Measurements from ENCODE around the gene FADS3.
A peak's percentile ranks its signal among the peaks of the same experiment; 100 is the strongest.

Gene FADS3

GRCh38 chr11:61880031-61880430 lies 11.3 kb downstream of the FADS3 start:
- DNase-seq = no peak

DNA sequence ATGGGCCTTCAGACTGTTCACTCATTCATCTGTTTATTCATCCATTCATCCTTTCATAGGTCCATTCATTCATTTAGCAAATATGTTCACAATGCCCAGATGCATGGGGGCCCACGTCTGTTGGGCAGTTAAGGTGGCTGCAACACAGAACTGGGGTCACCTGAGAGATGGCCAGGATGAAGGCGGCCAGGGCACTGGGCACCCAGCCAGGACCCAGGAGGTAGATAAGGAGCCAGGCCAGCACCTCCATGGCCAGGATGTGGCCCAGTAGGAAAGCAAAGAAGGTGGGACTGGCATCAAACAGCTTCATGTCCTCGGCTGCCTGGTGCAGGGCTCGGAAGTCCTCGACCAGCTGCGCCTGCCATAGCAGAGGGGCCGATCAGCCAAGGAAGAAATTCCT lies 12.2 kb downstream of the FADS3 start:
- no peak for DNase-seq

- no peak for DNase-seq
Observed at GRCh38 chr11:61875698-61876097, 15.6 kb downstream of the FADS3 start.

- DNase-seq = no peak
Observed at GRCh38 chr11:61874853-61875252, 16.5 kb downstream of the FADS3 start.

DNA sequence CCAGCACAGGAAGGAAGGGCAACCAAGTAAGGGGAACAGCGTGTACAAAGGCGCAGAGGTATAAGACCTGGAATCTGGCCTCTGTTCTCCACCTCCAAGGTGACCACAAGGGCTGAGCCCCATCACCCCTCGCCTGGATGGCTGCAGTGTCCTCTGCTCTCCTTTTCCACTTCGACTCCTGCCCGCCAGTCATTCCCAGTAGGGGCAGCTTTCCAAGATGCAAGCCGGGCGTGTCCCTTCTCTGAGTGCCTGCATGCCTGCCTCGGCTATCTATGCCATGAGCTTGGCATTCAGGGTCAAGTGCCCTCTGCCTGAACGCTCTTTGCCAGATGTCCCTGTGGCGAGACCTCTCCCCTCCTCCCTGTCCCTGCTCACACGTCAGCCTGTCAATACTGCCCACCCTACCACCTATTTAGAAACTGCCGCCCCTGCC lies 17.0 kb downstream of the FADS3 start:
- no peak for DNase-seq

- no peak for DNase-seq
Observed at GRCh38 chr11:61873588-61874376, 17.6 kb downstream of the FADS3 start.

DNA sequence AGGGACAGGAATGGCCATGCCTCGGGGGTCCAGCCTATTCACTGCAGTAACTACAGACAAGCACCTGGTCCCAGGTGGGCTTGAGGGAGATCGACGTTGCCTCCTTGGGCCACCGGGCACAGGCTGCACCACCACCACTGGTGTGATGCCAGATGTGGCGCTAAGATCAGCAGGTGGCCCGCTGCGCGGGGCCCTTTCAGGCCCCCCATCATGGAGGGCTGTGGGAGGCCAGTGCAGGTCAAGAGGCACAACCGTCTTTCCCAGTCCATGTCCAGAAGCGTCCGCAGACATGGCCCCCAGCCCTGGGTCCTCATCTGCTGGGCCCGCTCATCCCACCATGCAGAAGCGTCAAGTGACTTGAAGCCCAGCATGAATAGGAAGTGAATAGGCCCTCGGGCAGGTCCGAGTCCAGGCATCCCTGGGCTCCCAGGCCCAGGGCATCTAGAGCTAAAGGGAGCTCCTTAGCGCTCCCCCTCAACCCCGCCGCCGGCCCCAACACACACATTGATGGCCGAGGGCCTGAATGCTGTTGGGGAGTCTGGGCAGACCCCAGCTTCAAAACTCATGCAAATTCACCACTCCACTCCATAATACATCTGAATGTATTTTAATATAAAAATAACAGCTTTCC lies 18.3 kb downstream of the FADS3 start:
- DNase-seq = no peak

DNA sequence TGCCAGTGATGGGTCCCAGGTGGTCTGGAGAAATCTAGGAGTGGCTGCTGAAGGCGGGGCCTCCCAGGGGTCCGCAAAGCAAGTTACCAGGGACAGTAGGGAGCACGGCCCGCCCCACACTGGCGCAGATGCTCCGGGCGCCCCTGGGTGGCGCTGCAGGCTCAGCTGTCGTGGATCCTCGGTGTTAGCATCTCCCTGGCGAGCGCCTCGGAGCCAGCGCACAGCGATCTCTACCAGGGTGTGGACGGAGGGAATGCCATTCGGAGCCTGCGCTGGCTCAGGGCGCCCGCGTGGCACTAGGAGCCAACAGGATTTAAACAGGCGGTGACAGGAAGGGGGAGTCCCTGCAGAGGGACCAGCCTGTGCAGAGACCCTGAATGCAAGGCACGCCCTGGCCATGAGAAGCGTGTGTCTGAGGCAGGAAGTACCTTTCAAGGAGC lies 20.2 kb downstream of the FADS3 start:
- peak in 47 of 51 donors; percentile 14 to 85 (median 69) for DNase-seq

DNA sequence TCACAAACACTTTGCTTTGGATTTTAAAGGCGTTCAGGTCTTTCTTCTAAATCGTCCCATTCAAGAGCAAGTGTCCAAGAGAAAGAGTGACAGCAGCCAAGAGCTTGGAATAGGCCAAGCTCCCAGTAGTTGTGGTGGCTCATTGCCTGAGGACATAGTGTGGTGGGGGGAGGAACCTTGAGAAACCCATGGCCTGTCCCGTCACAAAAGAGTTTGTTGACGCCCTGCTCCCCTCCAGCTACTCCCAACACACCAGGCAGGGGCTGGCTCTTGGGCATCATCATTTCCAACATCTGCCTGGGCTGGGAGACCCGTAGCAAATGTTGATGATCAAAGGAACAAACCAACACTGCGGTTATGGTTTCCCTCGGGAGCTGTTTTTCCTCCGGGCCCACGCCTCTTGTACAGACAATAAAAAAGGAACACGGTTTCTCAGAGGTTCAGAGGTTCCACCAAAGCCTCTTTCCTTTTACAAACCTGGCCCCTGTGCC lies 20.8 kb downstream of the FADS3 start:
- DNase-seq = no peak

GRCh38 chr11:61869708-61870451 lies 21.5 kb downstream of the FADS3 start:
- peak in 4 of 51 donors; percentile 13 to 35 (median 18) for DNase-seq

GRCh38 chr11:61869429-61869707 lies 22.0 kb downstream of the FADS3 start:
- DNase-seq = no peak

DNA sequence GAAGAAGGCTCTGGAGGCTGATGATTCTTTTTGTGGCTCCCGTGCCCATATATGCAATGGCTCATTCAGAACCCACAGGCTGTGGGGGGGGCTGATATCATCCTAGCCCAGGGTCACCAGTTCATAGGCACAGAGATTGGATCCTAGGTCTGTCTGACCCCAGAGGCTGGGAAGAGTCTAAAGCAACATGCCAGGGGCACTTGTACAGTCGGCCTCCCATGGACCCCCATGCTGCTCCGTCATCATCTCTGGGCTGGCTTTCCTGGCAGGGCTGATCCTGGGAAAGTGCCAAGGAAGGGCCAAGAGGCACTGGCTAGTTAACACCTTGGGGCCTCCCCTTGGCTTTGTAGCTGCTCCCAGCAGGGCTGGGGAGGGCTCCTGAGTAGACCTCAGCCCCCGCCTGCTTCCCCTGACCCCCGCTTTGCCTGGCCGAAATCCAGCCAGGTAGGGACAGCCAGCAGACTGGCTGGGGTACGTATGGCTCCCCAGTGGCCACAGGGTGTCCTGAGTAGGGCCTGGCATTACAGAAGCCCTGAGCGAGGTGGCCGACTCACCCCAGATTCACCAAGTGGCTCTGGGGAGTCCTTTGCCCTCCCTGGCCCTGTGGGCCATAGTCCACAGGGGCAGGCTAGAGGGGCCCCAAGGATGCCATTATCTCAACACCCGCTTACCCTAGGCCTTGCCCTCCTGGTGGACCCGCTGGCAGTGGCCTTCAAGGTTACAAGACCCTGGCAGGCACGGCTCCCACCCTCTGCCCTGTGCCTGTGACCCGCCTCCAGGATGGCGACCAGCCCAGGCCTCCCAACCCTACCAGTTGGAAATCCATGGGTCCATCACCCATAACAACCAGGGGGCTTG lies 22.5 kb downstream of the FADS3 start:
- peak in 1 of 51 donors; percentile 25 for DNase-seq

GRCh38 chr11:61866958-61867343 lies 24.4 kb downstream of the FADS3 start:
- no peak for DNase-seq

DNA sequence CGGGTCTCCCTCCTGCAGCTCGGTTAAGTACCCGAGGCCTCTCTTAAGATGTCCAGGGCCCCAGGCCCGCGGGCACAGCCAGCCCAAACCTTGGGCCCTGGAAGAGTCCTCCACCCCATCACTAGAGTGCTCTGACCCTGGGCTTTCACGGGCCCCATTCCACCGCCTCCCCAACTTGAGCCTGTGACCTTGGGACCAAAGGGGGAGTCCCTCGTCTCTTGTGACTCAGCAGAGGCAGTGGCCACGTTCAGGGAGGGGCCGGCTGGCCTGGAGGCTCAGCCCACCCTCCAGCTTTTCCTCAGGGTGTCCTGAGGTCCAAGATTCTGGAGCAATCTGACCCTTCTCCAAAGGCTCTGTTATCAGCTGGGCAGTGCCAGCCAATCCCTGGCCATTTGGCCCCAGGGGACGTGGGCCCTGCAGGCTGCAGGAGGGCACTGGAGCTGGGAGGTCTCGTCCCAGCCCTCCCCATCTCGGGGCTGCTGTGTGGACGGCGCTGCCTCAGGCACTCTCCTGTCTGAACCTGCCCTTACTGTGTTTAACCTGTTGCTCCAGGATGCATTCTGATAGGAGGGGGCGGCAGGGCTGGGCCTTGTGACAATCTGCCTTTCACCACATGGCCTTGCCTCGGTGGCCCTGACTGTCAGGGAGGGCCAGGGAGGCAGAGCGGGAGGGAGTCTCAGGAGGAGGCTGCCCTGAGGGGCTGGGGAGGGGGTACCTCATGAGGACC lies 25.0 kb downstream of the FADS3 start:
- DNase-seq = no peak

- no peak for DNase-seq
Observed at GRCh38 chr11:61864814-61865775, 26.2 kb downstream of the FADS3 start.

- DNase-seq = no peak
Observed at GRCh38 chr11:61863548-61864081, 27.7 kb downstream of the FADS3 start.

DNA sequence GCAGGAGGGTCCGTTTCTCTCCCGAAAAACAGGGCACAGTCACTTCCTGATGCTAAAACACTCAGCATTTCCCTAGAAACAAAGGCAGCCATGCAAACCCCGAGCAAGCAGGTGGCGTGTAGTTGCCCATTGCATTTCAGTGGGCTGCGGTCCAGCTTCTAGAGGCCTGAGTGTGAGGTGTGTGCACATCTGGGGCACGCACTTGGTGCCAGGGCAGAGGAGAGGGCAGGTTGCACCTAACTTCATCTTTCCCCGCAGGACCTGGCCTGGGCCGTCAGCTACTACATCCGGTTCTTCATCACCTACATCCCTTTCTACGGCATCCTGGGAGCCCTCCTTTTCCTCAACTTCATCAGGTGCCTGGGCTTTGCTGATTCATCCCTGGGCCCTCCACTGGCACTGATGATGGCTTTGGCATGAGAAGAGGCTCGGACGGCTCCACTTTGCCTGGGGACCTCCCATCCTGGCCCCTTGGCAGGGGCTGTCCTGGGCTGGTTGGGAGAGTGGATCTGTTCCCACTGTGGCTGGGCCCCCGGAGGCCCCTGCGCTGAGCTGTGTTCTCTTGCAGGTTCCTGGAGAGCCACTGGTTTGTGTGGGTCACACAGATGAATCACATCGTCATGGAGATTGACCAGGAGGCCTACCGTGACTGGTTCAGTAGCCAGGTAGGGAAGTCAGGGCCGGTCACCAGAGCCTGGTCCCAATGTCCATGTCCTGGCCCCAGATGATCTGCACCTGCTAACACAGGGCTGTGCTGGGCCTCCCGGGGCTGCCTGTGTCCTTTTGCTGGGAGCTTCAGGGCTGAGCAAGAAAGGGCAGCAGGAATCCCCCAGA lies 28.4 kb downstream of the FADS3 start:
- DNase-seq = no peak

DNA sequence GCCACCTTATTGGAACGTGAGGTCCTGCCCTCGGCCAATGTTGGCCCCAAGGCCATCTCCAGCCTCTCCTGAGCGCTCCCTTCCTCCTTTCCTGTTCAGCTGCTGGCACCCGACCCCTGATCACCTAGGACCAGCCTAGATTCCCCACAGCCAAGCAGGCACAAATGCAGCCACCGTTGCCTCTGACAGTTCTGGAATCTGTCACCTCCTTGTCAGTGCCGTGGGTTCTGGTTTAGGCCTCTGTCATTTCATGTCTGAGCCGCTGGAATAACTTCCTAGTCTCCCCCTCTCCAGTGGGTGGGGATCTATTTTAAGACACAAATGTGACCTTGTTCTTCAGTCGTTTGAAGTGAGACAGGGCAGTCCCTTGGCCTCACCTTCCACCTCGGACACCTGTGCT lies 29.7 kb downstream of the FADS3 start:
- DNase-seq = no peak
